Sigmoid colon (tissue), 7 donors: ENCODE results near the gene GPC1. TPM values are rescaled to one million over a fixed set of nuclear protein-coding genes. Genes with fewer than 3 reads are reported as not detected.

Experiments
- DNase-seq: peaks from one replicate; pipeline ENCODE4 v3.0.0-alpha.2; 2019
- H3K27ac ChIP-seq, 4 donors: fragments of 200-600 bp; sonication (generic); one replicate each; pipeline ENCODE4 v1.5.1; 2016 to 2019; ENCODE audit warnings: mild to moderate bottlenecking in 1 of 4
- H3K27me3 ChIP-seq, 3 donors: fragments of 200-600 bp; sonication (generic); one replicate each; pipeline ENCODE4 v1.5.1; 2019; ENCODE audit warnings: mild to moderate bottlenecking in 1 of 3
- H3K36me3 ChIP-seq, 4 donors: fragments of 200-600 bp; sonication (generic); one replicate each; pipeline ENCODE4 v1.5.1; 2016 to 2019
- H3K4me1 ChIP-seq, 4 donors: fragments of 200-600 bp; sonication (generic); one replicate each; pipeline ENCODE4 v1.5.1; 2017 to 2019
- H3K4me3 ChIP-seq, 4 donors: fragments of 200-600 bp; sonication (generic); one replicate each; pipeline ENCODE4 v1.5.1; 2017 to 2019; ENCODE audit warnings: mild to moderate bottlenecking in 2 of 4, moderate library complexity in 1 of 4
- H3K9me3 ChIP-seq, 4 donors: fragments of 200-600 bp in 3 of 4; sonication (generic) in 3 of 4; one replicate each; pipeline versions ENCODE4 v1.5.1 to v1.6.1; 2013 to 2019
- EP300 ChIP-seq, 4 donors: sonication (generic); formaldehyde crosslinking; IDR thresholded peaks; one replicate each; pipeline ENCODE4 v1.6.1; 2017; ENCODE audit warnings: antibody characterized with exemption in 4 of 4
- POLR2A ChIP-seq, 2 donors: fragments of 450-650 bp; IDR thresholded peaks; one replicate each; pipeline ENCODE4 v1.6.1; 2016; ENCODE audit warnings: antibody characterized with exemption in 2 of 2, mild to moderate bottlenecking in 2 of 2, moderate library complexity in 2 of 2
- POLR2AphosphoS5 ChIP-seq, 4 donors: sonication (generic); formaldehyde crosslinking; IDR thresholded peaks; one replicate each; pipeline ENCODE4 v1.6.1; 2017; ENCODE audit warnings: antibody characterized with exemption in 4 of 4
- WGBS, 2 donors: extraction: QIAGEN DNeasy Blood & Tissue Kit; methylation state at CpG; one replicate each; pipeline ENCODE4 v1.1.7; 2013; 5-methylcytosine and 5-hydroxymethylcytosine counted together
- intact Hi-C: fragments of 100-400 bp; cut with DNase I; formaldehyde crosslinking; loops from one replicate; pipeline ENCODE4 v1.15.1; 2023
- polyA plus RNA-seq, 3 donors: library from polyadenylated mRNA; stranded (reverse); fragments of 200-250 nt; gene quantifications; one replicate each; pipeline ENCODE4 v1.2.3, GENCODE V29; 2013
- total RNA-seq, 4 donors: library from RNA; depleted of rRNA; stranded (reverse); fragments of >200 nt; gene quantifications; one replicate each; pipeline ENCODE4 v1.1.0, GENCODE V29; 2016
- TF ChIP-seq, protein P1 (sequence below), 4 experiments: fragments of 450-650 bp in 3 of 4; fragments of 200-600 bp in 1 of 4; IDR thresholded peaks; one replicate each; pipeline ENCODE4 v1.5.1; 2016 to 2019; ENCODE audit warnings: antibody characterized with exemption in 4 of 4, mild to moderate bottlenecking in 3 of 4, moderate library complexity in 2 of 4
- donor health status: healthy with polysubstance abuse.
- donor health status: Bipolar disorder and iron deficiency.
- donor health status: healthy.

The GPC1 gene
- total and polyA plus RNA-seq, 7 donors, result 3.0 to 30.7 (median 15.8) TPM

DNA sequence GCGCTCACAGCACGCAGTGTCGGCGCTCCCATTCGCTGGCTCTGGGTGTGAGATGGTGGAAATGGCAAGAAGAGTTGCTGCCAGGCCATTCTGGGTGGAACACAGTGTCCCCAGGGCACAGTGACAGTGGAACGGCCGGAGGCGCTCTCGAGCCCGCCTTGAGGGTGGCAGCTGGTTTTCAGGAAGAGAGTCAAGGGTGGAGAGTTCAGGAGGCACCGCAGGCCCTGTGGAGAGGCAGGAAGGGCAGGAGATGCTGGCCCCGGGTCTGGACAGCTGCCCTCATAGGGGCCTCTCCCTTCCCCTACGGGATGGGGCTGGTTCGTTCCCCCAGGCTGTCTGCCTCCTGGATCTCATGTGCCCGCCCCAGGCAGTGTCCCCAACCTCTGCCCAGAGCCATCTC lies 12.5 kb downstream of the GPC1 start:
- Histone ChIP-seq H3K27me3 (no peaks in the 10 kb centered on the region), H3K27ac (no peak overlapping the region), H3K36me3 (peaks cover 0 to 9% (median 0%) of the 10 kb centered on the region in 4 donors), H3K4me3 (no peak overlapping the region), H3K4me1 (peaks cover 0 to 36% (median 22%) of the 10 kb centered on the region in 4 donors), H3K9me3 (no peaks in the 10 kb centered on the region)
- TF ChIP-seq POLR2AphosphoS5 (IDR thresholded peaks at IDR 0.05), result no peak
- TF ChIP-seq, protein P1, sequence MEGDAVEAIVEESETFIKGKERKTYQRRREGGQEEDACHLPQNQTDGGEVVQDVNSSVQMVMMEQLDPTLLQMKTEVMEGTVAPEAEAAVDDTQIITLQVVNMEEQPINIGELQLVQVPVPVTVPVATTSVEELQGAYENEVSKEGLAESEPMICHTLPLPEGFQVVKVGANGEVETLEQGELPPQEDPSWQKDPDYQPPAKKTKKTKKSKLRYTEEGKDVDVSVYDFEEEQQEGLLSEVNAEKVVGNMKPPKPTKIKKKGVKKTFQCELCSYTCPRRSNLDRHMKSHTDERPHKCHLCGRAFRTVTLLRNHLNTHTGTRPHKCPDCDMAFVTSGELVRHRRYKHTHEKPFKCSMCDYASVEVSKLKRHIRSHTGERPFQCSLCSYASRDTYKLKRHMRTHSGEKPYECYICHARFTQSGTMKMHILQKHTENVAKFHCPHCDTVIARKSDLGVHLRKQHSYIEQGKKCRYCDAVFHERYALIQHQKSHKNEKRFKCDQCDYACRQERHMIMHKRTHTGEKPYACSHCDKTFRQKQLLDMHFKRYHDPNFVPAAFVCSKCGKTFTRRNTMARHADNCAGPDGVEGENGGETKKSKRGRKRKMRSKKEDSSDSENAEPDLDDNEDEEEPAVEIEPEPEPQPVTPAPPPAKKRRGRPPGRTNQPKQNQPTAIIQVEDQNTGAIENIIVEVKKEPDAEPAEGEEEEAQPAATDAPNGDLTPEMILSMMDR (IDR thresholded peaks at IDR 0.05), result no peak
- TF ChIP-seq EP300 (IDR thresholded peaks at IDR 0.05), result no peak
- TF ChIP-seq POLR2A (IDR thresholded peaks at IDR 0.05), result no peak
- intact Hi-C loops, result no loop called here
- WGBS, 2 donors, result 69 to 84% methylated on average over 15 of the region's 15 CpGs
- no peak for DNase-seq

DNA sequence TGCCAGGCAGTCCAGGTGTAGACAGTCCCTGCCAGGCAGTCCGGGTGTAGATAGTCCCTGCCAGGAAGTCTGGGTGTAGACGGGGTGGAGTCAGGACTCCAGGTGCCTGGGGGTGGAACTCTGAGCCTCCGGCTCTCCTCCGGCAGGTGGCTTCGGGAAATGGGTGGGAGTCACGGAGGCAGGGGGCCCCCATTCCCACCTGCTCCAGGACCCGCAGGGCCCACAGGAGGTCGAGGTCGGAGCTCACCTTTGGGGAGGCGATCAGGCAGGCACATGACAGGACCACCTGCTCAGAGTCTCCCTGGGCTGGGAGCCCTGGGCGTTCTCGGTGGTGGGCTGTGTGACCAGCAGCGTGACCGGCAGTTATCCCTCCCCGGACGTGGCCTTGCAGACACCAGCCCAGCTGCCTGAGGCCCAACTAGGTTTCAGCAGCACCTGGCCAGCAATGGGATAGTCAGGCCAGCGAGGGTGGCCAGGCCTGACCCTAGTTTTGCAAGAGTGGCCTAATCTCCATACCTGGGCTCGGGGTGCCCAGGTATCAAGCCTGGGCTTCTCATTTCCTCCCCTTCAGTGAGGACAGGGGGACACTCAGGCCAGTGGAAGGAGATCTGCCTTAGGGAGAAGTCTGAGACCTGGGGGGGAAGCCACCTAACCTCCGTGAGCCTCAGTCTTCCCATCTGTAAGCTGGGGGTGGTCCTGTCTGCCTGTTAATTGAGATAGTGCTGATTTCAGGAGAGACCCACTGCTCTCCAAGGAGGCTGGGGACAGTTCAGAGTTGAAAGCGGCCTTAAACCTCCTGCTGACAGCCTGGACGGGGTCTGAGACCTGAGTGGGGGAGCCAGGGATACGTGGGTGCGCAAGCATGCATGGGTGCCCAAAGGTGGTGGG lies 13.2 kb downstream of the GPC1 start:
- H3K4me1 ChIP-seq, result peaks cover 0 to 34% (median 23%) of the 10 kb centered on the region in 4 donors
- no peak for DNase-seq
- peaks cover 0 to 9% (median 0%) of the 10 kb centered on the region in 4 donors for H3K36me3 ChIP-seq
- H3K4me3 ChIP-seq, result no peak overlapping the region
- no peaks in the 10 kb centered on the region for H3K27me3 ChIP-seq
- WGBS, 2 donors, result 71 to 83% methylated on average over 23 of the region's 23 CpGs
- TF ChIP-seq, protein P1 (IDR thresholded peaks at IDR 0.05), result no peak
- TF ChIP-seq POLR2AphosphoS5 (IDR thresholded peaks at IDR 0.05), result no peak
- no peak for TF ChIP-seq POLR2A (IDR thresholded peaks at IDR 0.05)
- TF ChIP-seq EP300 (IDR thresholded peaks at IDR 0.05), result no peak
- intact Hi-C loops, result no loop called here
- H3K9me3 ChIP-seq, result no peaks in the 10 kb centered on the region
- H3K27ac ChIP-seq, result no peak overlapping the region

DNA sequence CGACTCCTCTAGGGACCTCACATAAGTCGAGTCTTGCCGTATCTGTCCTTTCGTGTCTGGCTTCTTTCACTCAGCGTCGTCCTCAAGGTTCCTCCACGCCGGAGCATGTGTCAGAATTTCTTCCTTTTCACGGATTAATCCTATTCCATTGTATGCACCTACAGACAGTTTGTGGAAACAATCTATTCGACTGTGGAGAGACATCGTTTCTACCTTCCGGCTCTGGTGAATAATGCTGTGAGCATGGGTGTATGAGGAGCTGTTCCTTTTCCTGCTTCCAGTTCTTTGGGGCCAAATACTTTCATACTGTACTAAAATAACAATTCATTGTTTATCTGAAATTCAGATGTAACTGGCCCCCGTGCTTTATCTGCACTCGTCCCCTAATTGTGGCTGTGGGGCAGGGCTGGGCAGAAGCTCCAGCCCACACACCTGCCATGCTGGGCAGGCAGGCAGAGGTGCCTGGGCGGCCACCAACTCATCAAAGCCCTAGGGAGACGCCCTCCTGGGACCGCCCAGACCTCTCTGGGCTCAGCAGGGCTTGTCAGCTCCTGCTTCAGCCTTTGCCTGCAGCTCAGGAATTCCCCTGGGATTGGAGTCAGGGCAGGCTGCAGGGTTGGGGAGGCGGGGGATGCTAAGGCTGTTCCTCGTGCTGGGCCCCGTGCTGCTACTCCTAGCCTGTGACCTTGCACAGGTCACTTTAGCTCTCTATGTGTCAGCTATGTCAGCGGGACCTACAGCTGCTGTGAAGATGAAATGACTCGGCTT lies 14.5 kb downstream of the GPC1 start:
- H3K4me1 ChIP-seq, result peaks cover 0 to 42% (median 27%) of the 10 kb centered on the region in 4 donors
- no peaks in the 10 kb centered on the region for H3K9me3 ChIP-seq
- peaks cover 0 to 9% (median 0%) of the 10 kb centered on the region in 4 donors for H3K36me3 ChIP-seq
- H3K4me3 ChIP-seq, result no peak overlapping the region
- no peak overlapping the region for H3K27ac ChIP-seq
- no peaks in the 10 kb centered on the region for H3K27me3 ChIP-seq
- 69 to 70% methylated on average over 22 of the region's 22 CpGs for WGBS, 2 donors
- intact Hi-C loops, result no loop called here
- TF ChIP-seq POLR2AphosphoS5 (IDR thresholded peaks at IDR 0.05) (no peak), POLR2A (IDR thresholded peaks at IDR 0.05) (no peak), EP300 (IDR thresholded peaks at IDR 0.05) (no peak)
- TF ChIP-seq, protein P1 (IDR thresholded peaks at IDR 0.05), result no peak
- no peak for DNase-seq

DNA sequence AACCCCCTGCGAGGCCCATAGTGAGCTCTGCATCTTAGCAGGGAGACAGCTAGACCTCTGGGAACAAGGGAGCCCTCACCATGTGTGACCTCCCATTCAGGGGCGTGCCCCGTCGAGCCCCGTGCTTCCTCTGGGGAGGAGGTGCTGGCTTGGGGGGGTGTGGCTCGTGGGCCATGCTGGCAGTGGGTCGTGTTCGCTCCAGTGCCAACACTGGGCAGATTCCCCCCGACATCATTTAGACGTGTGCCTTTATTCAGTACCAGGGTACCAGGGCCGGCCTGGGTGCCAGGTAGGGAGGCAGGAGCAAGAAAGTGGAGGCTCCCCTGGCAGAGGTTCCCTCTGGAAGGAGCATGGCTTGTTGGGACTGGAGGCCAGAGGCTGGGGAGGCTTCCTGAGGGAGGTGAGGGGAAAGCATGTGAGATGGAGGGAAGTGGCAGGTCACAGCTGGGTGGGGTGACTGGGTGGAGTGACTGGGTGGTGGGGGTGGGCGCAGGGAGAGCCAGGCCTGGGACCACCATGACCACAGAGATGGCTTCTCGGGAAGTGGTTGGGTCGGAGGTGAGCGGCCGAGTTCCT lies 15.2 kb downstream of the GPC1 start:
- intact Hi-C loops, result no loop called here
- Histone ChIP-seq H3K4me3 (no peak overlapping the region), H3K36me3 (peaks cover 0 to 9% (median 0%) of the 10 kb centered on the region in 4 donors), H3K27ac (no peak overlapping the region), H3K4me1 (peaks cover 0 to 42% (median 27%) of the 10 kb centered on the region in 4 donors), H3K27me3 (no peaks in the 10 kb centered on the region), H3K9me3 (no peaks in the 10 kb centered on the region)
- WGBS, 2 donors, result 65 to 71% methylated on average over 16 of the region's 16 CpGs
- DNase-seq, result no peak
- no peak for TF ChIP-seq EP300 (IDR thresholded peaks at IDR 0.05)
- no peak for TF ChIP-seq POLR2A (IDR thresholded peaks at IDR 0.05)
- TF ChIP-seq, protein P1 (IDR thresholded peaks at IDR 0.05), result no peak
- TF ChIP-seq POLR2AphosphoS5 (IDR thresholded peaks at IDR 0.05), result no peak
